Breast epithelium (tissue), 4 donors: ENCODE data around the gene TTI1. TPM values are rescaled to one million over a fixed set of nuclear protein-coding genes. Genes with fewer than 3 reads are reported as not detected.

Experiments used
- DNase-seq, 2 donors: peaks; one replicate each; pipeline ENCODE4 v3.0.0-alpha.2; 2019; ENCODE audit warnings: low spot score in 2 of 2
- H3K27ac ChIP-seq, 2 donors: fragments of 200-600 bp; sonication (generic) in 1 of 2; one replicate each; pipeline ENCODE4 v1.5.1; 2016 to 2019; ENCODE audit warnings: mild to moderate bottlenecking in 1 of 2
- H3K27me3 ChIP-seq, 2 donors: fragments of 200-600 bp; sonication (generic) in 1 of 2; one replicate each; pipeline versions ENCODE4 v1.5.1 to v1.6.0; 2017 to 2019; ENCODE audit warnings: control low read depth in 1 of 2, mild to moderate bottlenecking in 1 of 2
- H3K36me3 ChIP-seq: fragments of 200-600 bp; one replicate; pipeline ENCODE4 v1.5.1; 2019
- H3K4me1 ChIP-seq, 2 donors: fragments of 200-600 bp; sonication (generic); one replicate each; pipeline ENCODE4 v1.5.1; 2016 to 2019; ENCODE audit warnings: control low read depth in 1 of 2
- H3K4me3 ChIP-seq, 3 donors: fragments of 200-600 bp; sonication (generic); 1 replicate in 2 of 3; 2 replicates in 1 of 3; pipeline ENCODE4 v1.5.1; 2016 to 2019; ENCODE audit warnings: mild to moderate bottlenecking in 3 of 3, moderate library complexity in 2 of 3
- H3K9me3 ChIP-seq, 2 donors: fragments of 200-600 bp; sonication (generic) in 1 of 2; one replicate each; pipeline ENCODE4 v1.5.1; 2016 to 2019; ENCODE audit warnings: control low read depth in 1 of 2
- POLR2A ChIP-seq: fragments of 450-650 bp; IDR thresholded peaks from one replicate; pipeline ENCODE4 v1.6.1; 2016; ENCODE audit warnings: antibody characterized with exemption, mild to moderate bottlenecking, moderate library complexity
- POLR2AphosphoS5 ChIP-seq, 3 donors: sonication (generic); formaldehyde crosslinking; IDR thresholded peaks; one replicate each; pipeline ENCODE4 v1.6.1; 2017; ENCODE audit warnings: antibody characterized with exemption in 3 of 3
- intact Hi-C: fragments of 100-400 bp; cut with DNase I; formaldehyde crosslinking; loops from one replicate; pipeline ENCODE4 v1.15.1; 2023; ENCODE audit warnings: low total_unique reads
- total RNA-seq, 3 donors: library from RNA; depleted of rRNA; stranded (reverse); fragments of >200 nt; gene quantifications; one replicate each; pipeline ENCODE4 v1.1.0, GENCODE V29; 2016
- TF ChIP-seq, protein P1 (sequence below), 3 donors: fragments of 450-650 bp; IDR thresholded peaks; one replicate each; pipeline ENCODE4 v1.5.1; 2016 to 2017; ENCODE audit warnings: antibody characterized with exemption in 3 of 3, mild to moderate bottlenecking in 3 of 3, moderate library complexity in 3 of 3

TTI1 gene
- total RNA-seq, 3 donors from 2014 or later, result 10.2 to 20.2 (median 16.7) TPM

GRCh38 chr20:38055294-38055693 lies 22.0 kb upstream of the TTI1 start:
- Histone ChIP-seq H3K27ac (no peak overlapping the region), H3K4me1 (no peaks in the 10 kb centered on the region), H3K9me3 (no peaks in the 10 kb centered on the region), H3K4me3 (no peak overlapping the region), H3K27me3 (no peaks in the 10 kb centered on the region), H3K36me3 (no peaks in the 10 kb centered on the region)
- TF ChIP-seq POLR2AphosphoS5 (IDR thresholded peaks at IDR 0.05), result no peak
- no peak for TF ChIP-seq POLR2A
- TF ChIP-seq, protein P1, sequence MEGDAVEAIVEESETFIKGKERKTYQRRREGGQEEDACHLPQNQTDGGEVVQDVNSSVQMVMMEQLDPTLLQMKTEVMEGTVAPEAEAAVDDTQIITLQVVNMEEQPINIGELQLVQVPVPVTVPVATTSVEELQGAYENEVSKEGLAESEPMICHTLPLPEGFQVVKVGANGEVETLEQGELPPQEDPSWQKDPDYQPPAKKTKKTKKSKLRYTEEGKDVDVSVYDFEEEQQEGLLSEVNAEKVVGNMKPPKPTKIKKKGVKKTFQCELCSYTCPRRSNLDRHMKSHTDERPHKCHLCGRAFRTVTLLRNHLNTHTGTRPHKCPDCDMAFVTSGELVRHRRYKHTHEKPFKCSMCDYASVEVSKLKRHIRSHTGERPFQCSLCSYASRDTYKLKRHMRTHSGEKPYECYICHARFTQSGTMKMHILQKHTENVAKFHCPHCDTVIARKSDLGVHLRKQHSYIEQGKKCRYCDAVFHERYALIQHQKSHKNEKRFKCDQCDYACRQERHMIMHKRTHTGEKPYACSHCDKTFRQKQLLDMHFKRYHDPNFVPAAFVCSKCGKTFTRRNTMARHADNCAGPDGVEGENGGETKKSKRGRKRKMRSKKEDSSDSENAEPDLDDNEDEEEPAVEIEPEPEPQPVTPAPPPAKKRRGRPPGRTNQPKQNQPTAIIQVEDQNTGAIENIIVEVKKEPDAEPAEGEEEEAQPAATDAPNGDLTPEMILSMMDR (IDR thresholded peaks at IDR 0.05), result no peak
- intact Hi-C loops, result loop anchor here (5.0 kb wide), 1 partner anchor 167 kb away; no protein-coding TSS in a partner anchor
- DNase-seq, result no peak

GRCh38 chr20:38054647-38055046 lies 21.4 kb upstream of the TTI1 start:
- no peaks in the 10 kb centered on the region for H3K4me1 ChIP-seq
- intact Hi-C loops, result loop anchor here (5.0 kb wide), 1 partner anchor 168 kb away; no protein-coding TSS in a partner anchor
- H3K4me3 ChIP-seq, result no peak overlapping the region
- H3K27me3 ChIP-seq, result no peaks in the 10 kb centered on the region
- H3K9me3 ChIP-seq, result no peaks in the 10 kb centered on the region
- DNase-seq, result no peak
- no peak for TF ChIP-seq POLR2A
- no peak overlapping the region for H3K27ac ChIP-seq
- no peaks in the 10 kb centered on the region for H3K36me3 ChIP-seq

DNA sequence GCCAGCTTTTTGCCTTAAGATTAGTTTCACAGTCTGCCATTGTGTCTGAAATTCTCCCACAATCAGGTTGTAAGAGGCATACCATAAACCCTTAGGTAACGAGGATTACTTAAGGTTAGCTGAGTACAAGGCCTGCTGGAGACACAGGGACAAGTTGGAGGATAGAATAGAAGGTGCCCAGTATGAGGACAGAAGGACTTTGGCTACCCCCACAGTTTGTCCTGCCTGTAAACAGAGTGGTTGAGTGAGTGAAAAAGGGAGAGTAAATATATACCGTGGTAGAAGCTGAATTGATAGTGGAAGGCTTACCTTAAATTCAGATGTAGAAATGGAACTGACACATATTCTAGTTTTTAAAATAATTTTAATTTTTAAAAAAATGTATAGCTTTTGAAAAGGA lies 19.6 kb upstream of the TTI1 start:
- no peak for TF ChIP-seq POLR2A
- TF ChIP-seq, protein P1 (IDR thresholded peaks at IDR 0.05), result no peak
- Histone ChIP-seq H3K9me3 (no peaks in the 10 kb centered on the region), H3K27me3 (no peaks in the 10 kb centered on the region), H3K4me1 (no peaks in the 10 kb centered on the region), H3K4me3 (no peak overlapping the region), H3K36me3 (no peaks in the 10 kb centered on the region), H3K27ac (no peak overlapping the region)
- no peak for DNase-seq
- intact Hi-C loops, result no loop called here

DNA sequence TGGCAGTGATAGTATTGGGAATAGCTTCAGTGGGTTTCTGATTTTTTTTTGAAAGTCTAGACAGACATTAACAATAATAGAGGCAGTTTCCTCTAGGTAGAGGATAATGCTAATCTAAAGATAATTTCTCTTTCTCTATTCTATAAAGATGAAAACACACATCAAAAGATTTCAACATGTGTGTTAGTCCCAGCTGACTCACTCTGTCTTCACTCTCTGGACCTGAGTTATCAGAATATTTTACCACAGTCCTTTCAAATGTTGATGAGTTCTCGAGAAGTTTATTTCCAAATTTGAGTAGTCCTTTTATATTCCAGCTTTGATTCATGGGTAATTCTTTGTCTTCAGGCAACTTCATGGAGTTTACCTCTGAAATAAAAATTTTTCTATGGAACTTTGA lies 17.4 kb upstream of the TTI1 start:
- TF ChIP-seq POLR2AphosphoS5 (IDR thresholded peaks at IDR 0.05) (no peak), POLR2A (no peak)
- TF ChIP-seq, protein P1 (IDR thresholded peaks at IDR 0.05), result no peak
- Histone ChIP-seq H3K9me3 (no peaks in the 10 kb centered on the region), H3K4me1 (no peaks in the 10 kb centered on the region), H3K27ac (no peak overlapping the region), H3K36me3 (no peaks in the 10 kb centered on the region), H3K4me3 (no peak overlapping the region), H3K27me3 (no peaks in the 10 kb centered on the region)
- intact Hi-C loops, result no loop called here
- no peak for DNase-seq

GRCh38 chr20:38049800-38050199 lies 16.5 kb upstream of the TTI1 start:
- Histone ChIP-seq H3K4me3 (no peak overlapping the region), H3K27me3 (no peaks in the 10 kb centered on the region), H3K36me3 (no peaks in the 10 kb centered on the region), H3K9me3 (no peaks in the 10 kb centered on the region), H3K4me1 (no peaks in the 10 kb centered on the region), H3K27ac (no peak overlapping the region)
- no peak for DNase-seq
- intact Hi-C loops, result no loop called here
- TF ChIP-seq, protein P1 (IDR thresholded peaks at IDR 0.05), result no peak
- TF ChIP-seq POLR2AphosphoS5 (IDR thresholded peaks at IDR 0.05) (no peak), POLR2A (no peak)

DNA sequence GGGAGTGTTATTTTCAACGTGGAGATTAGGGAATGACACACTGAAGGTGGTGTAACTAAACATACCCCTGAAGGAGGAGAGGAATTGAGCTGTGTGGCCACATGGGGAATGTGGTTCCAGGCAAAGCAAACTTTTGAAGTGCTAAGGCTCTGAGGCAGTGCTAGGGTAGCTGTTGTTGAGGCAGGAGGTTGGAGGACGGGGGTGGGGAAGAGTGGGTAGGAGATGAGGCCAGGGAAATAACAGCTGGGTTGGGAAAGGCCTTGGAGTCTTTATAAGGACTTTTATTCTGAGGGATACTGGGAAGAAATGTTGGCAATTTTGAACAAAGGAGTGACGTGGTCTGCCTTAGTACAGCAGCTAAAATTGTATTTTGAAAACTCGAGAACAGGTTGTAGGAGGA lies 13.3 kb upstream of the TTI1 start:
- H3K4me1 ChIP-seq, result no peaks in the 10 kb centered on the region
- intact Hi-C loops, result no loop called here
- no peak for TF ChIP-seq POLR2A
- TF ChIP-seq, protein P1 (IDR thresholded peaks at IDR 0.05), result no peak
- TF ChIP-seq POLR2AphosphoS5 (IDR thresholded peaks at IDR 0.05), result no peak
- H3K27me3 ChIP-seq, result no peaks in the 10 kb centered on the region
- no peaks in the 10 kb centered on the region for H3K9me3 ChIP-seq
- no peak overlapping the region for H3K27ac ChIP-seq
- no peak for DNase-seq
- no peak overlapping the region for H3K4me3 ChIP-seq
- no peaks in the 10 kb centered on the region for H3K36me3 ChIP-seq
